K562 (cell line): Measurements from ENCODE around the gene CDSN. TPM values are rescaled to one million over a fixed set of nuclear protein-coding genes. Genes with fewer than 3 reads are reported as not detected.

Experiments used
- ATAC-seq: fragments of 200-7000 bp; cut with Tn5 transposase; 3 replicates; pipeline ENCODE4 v1.9.1; 2020; ENCODE audit warnings: moderate library complexity
- BruUV-seq: library from RNA; stranded (reverse); fragments of 400-500 nt; replicated peaks from 2 replicates; lab custom pipeline; 2021; lab: Mats Ljungman, UMichigan
- CTCF ChIA-PET: fragments of 300-600 bp; formaldehyde crosslinking; extraction: SDS; loops from one replicate; lab custom pipeline; 2021; ENCODE audit warnings: low intra/inter-chr PET ratio; lab: Yijun Ruan, JAX
- POLR2A ChIA-PET: fragments of 300-600, 350-650 bp; sonication (Branson Sonifier 250); formaldehyde crosslinking; extraction: SDS; loops from one replicate; lab custom pipeline; 2021; ENCODE audit warnings: antibody characterized with exemption, inconsistent platforms; lab: Yijun Ruan, JAX
- DNase-seq, 4 experiments: peaks; one replicate each; pipeline versions ENCODE4 v3.0.0 to v3.0.0-alpha.2; 2011 to 2018; ENCODE audit warnings: low spot score in 3 of 4, mixed read lengths in 3 of 4; ENCODE audit errors: extremely low read depth in 1 of 4
- FAIRE-seq: peaks from 2 replicates; lab custom pipeline; 2011; peaks lifted over from hg19 to GRCh38; lab: Jason Lieb, UNC
- H2AFZ ChIP-seq: 2 replicates; pipeline ENCODE4 v1.6.0; 2011; ENCODE audit warnings: low read depth, low read length, control low read depth, inconsistent platforms
- H3K27ac ChIP-seq: fragments of 200-600 bp; 3 replicates; pipeline ENCODE4 v1.8.0; 2011; ENCODE audit warnings: low read depth, mild to moderate bottlenecking, control low read depth, inconsistent platforms, low read length, moderate library complexity, mixed read lengths; ENCODE audit errors: extremely low read depth
- H3K27me3 ChIP-seq, 2 experiments: fragments of 300-600 bp in 1 of 2; 2 replicates in 1 of 2; 3 replicates in 1 of 2; pipeline versions ENCODE4 v1.6.0 to v1.8.0; 2011; ENCODE audit warnings: inconsistent platforms in 2 of 2, low read length in 2 of 2, mild to moderate bottlenecking in 1 of 2, mixed read lengths in 1 of 2, moderate library complexity in 1 of 2; ENCODE audit not compliant: control insufficient read depth in 2 of 2, insufficient read depth in 2 of 2
- H3K36me3 ChIP-seq: fragments of 300-600 bp; 3 replicates; pipeline ENCODE4 v1.8.0; 2011; ENCODE audit warnings: mild to moderate bottlenecking, low read length, inconsistent platforms; ENCODE audit not compliant: control insufficient read depth, insufficient read depth
- H3K4me1 ChIP-seq, 2 experiments: fragments of 200-600 bp in 1 of 2; replicated peaks in 1 of 2; 2 replicates in 1 of 2; 3 replicates in 1 of 2; pipeline versions ENCODE4 v1.5.1 to v1.8.0; 2011; ENCODE audit warnings: inconsistent platforms in 2 of 2, low read length in 2 of 2, mild to moderate bottlenecking in 1 of 2, mixed read lengths in 1 of 2, moderate library complexity in 1 of 2; ENCODE audit not compliant: control insufficient read depth in 2 of 2, insufficient read depth in 2 of 2
- H3K4me2 ChIP-seq: 2 replicates; pipeline ENCODE4 v1.6.1; 2011; ENCODE audit warnings: low read length, control low read depth, inconsistent platforms, mixed read lengths; ENCODE audit not compliant: insufficient read depth
- H3K4me3 ChIP-seq: fragments of 200-600 bp; sonication (generic), shearing (Covaris generic); 2 replicates; pipeline ENCODE4 v1.5.1; 2016; ENCODE audit warnings: control low read depth, inconsistent platforms
- H3K79me2 ChIP-seq: fragments of 200-600 bp; 3 replicates; pipeline ENCODE4 v1.8.0; 2011; ENCODE audit warnings: low read length, inconsistent platforms; ENCODE audit not compliant: control insufficient read depth, insufficient read depth
- H3K9ac ChIP-seq, 2 experiments: 2 replicates each; pipeline versions ENCODE4 v1.6.0 to v1.6.1; 2011; ENCODE audit warnings: low read depth in 2 of 2, low read length in 2 of 2, control low read depth in 1 of 2, inconsistent platforms in 1 of 2, mild to moderate bottlenecking in 1 of 2, mixed read lengths in 1 of 2; ENCODE audit not compliant: insufficient read depth in 1 of 2
- H3K9me1 ChIP-seq: one replicate; pipeline ENCODE4 v1.6.0; 2011; ENCODE audit warnings: inconsistent platforms, mild to moderate bottlenecking, low read length, moderate library complexity; ENCODE audit not compliant: control insufficient read depth, insufficient read depth
- H3K9me3 ChIP-seq: replicated peaks from 2 replicates; pipeline ENCODE4 v1.5.1; 2011; ENCODE audit warnings: low read depth, low read length, inconsistent platforms; ENCODE audit not compliant: control insufficient read depth, insufficient read depth
- H4K20me1 ChIP-seq: replicated peaks from 2 replicates; pipeline ENCODE4 v1.6.1; 2011; ENCODE audit warnings: low read length, inconsistent platforms, mixed read lengths; ENCODE audit not compliant: control insufficient read depth, insufficient read depth
- BCLAF1 ChIP-seq, 2 experiments: fragments of 450-650 bp in 1 of 2; IDR thresholded peaks; 2 replicates each; pipeline ENCODE4 v1.6.1; 2011 to 2017; ENCODE audit warnings: low read depth in 2 of 2, antibody characterized with exemption in 1 of 2, borderline replicate concordance in 1 of 2, low read length in 1 of 2, mild to moderate bottlenecking in 1 of 2, mixed read lengths in 1 of 2; ENCODE audit not compliant: control insufficient read depth in 1 of 2
- ELF4 ChIP-seq: fragments of 450-650 bp; formaldehyde crosslinking; IDR thresholded peaks from 2 replicates; pipeline ENCODE4 v1.4.0; 2022; ENCODE audit warnings: missing genetic modification characterization
- GATAD2A ChIP-seq: fragments of 450-650 bp; IDR thresholded peaks from 2 replicates; pipeline ENCODE4 v1.6.1; 2017
- KHSRP ChIP-seq: fragments of 450-650 bp; IDR thresholded peaks from 2 replicates; pipeline ENCODE4 v1.6.1; 2017
- KLF10 ChIP-seq: fragments of 250-450 bp; sonication (Bioruptor Pico); IDR thresholded peaks from 2 replicates; pipeline ENCODE4 v1.6.1; 2021; ENCODE audit warnings: matching md5 sums
- NELFE ChIP-seq: IDR thresholded peaks from 2 replicates; pipeline ENCODE4 v1.6.1; 2011; ENCODE audit warnings: mild to moderate bottlenecking; ENCODE audit not compliant: insufficient read depth, insufficient read length
- PHTF2 ChIP-seq: fragments of 250-450 bp; sonication (Bioruptor Pico); IDR thresholded peaks from 2 replicates; pipeline ENCODE4 v1.5.0; 2021; ENCODE audit warnings: mild to moderate bottlenecking
- TSC22D4 ChIP-seq: fragments of 450-650 bp; IDR thresholded peaks from 2 replicates; pipeline ENCODE4 v1.6.1; 2016; ENCODE audit warnings: missing genetic modification characterization, missing biosample characterization, control low read depth
- U2AF2 ChIP-seq: fragments of 200-400 bp; formaldehyde crosslinking; optimal IDR thresholded peaks from 2 replicates; pipeline ENCODE3; 2017; ENCODE audit warnings: low read depth, mild to moderate bottlenecking, low read length
- ZBTB1 ChIP-seq: sonication (generic); formaldehyde crosslinking; IDR thresholded peaks from 2 replicates; pipeline ENCODE4 v1.8.1; 2023; ENCODE audit warnings: missing genetic modification reagents, low read depth, mild to moderate bottlenecking, borderline replicate concordance
- ZNF274 ChIP-seq: IDR thresholded peaks from 2 replicates; pipeline ENCODE4 v1.6.1; 2011; ENCODE audit warnings: low read depth, mild to moderate bottlenecking, low read length, moderate library complexity, borderline replicate concordance
- ZNF41 ChIP-seq: fragments of 250-450 bp; sonication (Bioruptor Pico); conservative IDR thresholded peaks from 2 replicates; pipeline ENCODE4 v1.4.0; 2020; ENCODE audit warnings: mild to moderate bottlenecking
- whole genome bisulfite sequencing: fragments of 100-300 bp; shearing (Covaris generic); methylation state at CpG from one replicate; pipeline ENCODE4 v1.1.6; 2016; ENCODE audit warnings: low coverage, mixed read lengths; ENCODE audit not compliant: insufficient coverage; ENCODE audit errors: missing lambda C conversion rate; 5-methylcytosine and 5-hydroxymethylcytosine counted together
- in situ Hi-C: fragments of 300-500 bp; cut with MboI; formaldehyde crosslinking; loops from 4 replicates; pipeline ENCODE4 v1.15.0; 2018; ENCODE audit warnings: inconsistent platforms, mixed read lengths
- intact Hi-C: fragments of 100-400 bp; cut with micrococcal nuclease; formaldehyde crosslinking; loops from 2 replicates; pipeline ENCODE4 v1.14.2; 2022
- polyA plus RNA-seq, 8 experiments: library from polyadenylated mRNA; depleted of rRNA in 4 of 8; stranded (reverse) in 5 of 8; unstranded in 3 of 8; fragments of >200 nt; fragmentation: Nextera tagmentation in 2 of 8; fragmentation: Illumina TruSeq in 1 of 8; extraction: Ambion mirVana in 2 of 8; extraction: Trizol in 1 of 8; gene quantifications; 2 replicates each; pipeline versions ENCODE4 v1.2.1 to v1.2.3, GENCODE V29; 2011 to 2014; ENCODE audit warnings: inconsistent platforms in 1 of 8, missing spikeins in 1 of 8
- total RNA-seq, 7 experiments: library from RNA; depleted of rRNA in 6 of 7; stranded (reverse); fragments of >200 nt in 6 of 7; fragmentation: Illumina TruSeq in 2 of 7; extraction: Trizol in 2 of 7; gene quantifications; 2 replicates each; pipeline versions ENCODE4 v1.2.1 to v1.2.3, GENCODE V29; 2011 to 2021; ENCODE audit warnings: low replicate concordance in 1 of 7
- TF ChIP-seq, protein P1 (sequence below): sonication (generic); formaldehyde crosslinking; IDR thresholded peaks from 2 replicates; pipeline ENCODE4 v1.8.0; 2022; ENCODE audit warnings: mild to moderate bottlenecking, missing genetic modification reagents

CDSN gene
- total and polyA plus RNA-seq, 9 of the 15 experiments (the other 6 are each of a cell fraction or from before 2014, with no cell fraction given) = not detected

- 9% methylated on average over 7 of the region's 7 CpGs for WGBS
- CTCF ChIA-PET = interaction anchor here (0.7 to 2.4 kb wide), 9 partner anchors 18 to 605 kb away, joined by 3 to 16 read pairs (median 5); partner anchors contain the start of gene VARS2
- no peaks in the 10 kb centered on the region for H3K79me2 ChIP-seq
- peak; percentile 48 for FAIRE-seq
- no peaks in the 10 kb centered on the region for H3K36me3 ChIP-seq
- H3K9me1 ChIP-seq = no peaks in the 10 kb centered on the region
- no peak overlapping the region for H3K9ac ChIP-seq
- POLR2A ChIA-PET = interaction anchor here (0.6 to 1.4 kb wide), 14 partner anchors 16 to 1310 kb away, joined by 3 to 6 read pairs (median 3); partner anchors contain the start of gene IER3
- intact Hi-C loops (loop anchor here (1.0 to 5.0 kb wide), 7 partner anchors 172 to 605 kb away; no protein-coding TSS in a partner anchor), in situ Hi-C loops (loop anchor here (5.0 to 10.0 kb wide), 2 partner anchors 412 to 605 kb away; partner anchors contain the start of gene DHX16)
- no peak overlapping the region for H2AFZ ChIP-seq
- peak overlapping the region; percentile 4; the same call in 1 of the 2 replicates for H3K4me2 ChIP-seq
- H3K27ac ChIP-seq = no peak overlapping the region
- H3K27me3 ChIP-seq = no peaks in the 10 kb centered on the region; a peak in 1 of 5 replicates
- no peaks in the 10 kb centered on the region for H4K20me1 ChIP-seq
- no TSS peak for BruUV-seq
- H3K4me1 ChIP-seq = peaks cover 8 to 20% of the 10 kb centered on the region in 2 experiments
- no peaks in the 10 kb centered on the region for H3K9me3 ChIP-seq
- H3K4me3 ChIP-seq = no peak overlapping the region
- peak; percentile 7; the same call in 1 of the 3 replicates for ATAC-seq
- DNase-seq = peak in 2 of 4 experiments; percentile 42 to 47
- TF ChIP-seq BCLAF1 (IDR thresholded peaks at IDR 0.05; ENCODE audit: borderline replicate concordance in 1 of 2, control insufficient read depth in 1 of 2, low read depth in 2 of 2, low read length in 1 of 2) (no peak), ZNF41 (CRISPR knock-in tag) (no peak), KHSRP (no peak), GATAD2A (no peak), PHTF2 (CRISPR knock-in tag) (no peak), ELF4 (CRISPR knock-in tag) (no peak), ZBTB1 (CRISPR knock-in tag) (no peak), ZNF274 (no peak), KLF10 (CRISPR knock-in tag) (0 out of 2 replicates have a peak, but pooled peaks have one; percentile 48), NELFE (no peak), TSC22D4 (tag) (no peak), U2AF2 (no peak)
- TF ChIP-seq, protein P1, sequence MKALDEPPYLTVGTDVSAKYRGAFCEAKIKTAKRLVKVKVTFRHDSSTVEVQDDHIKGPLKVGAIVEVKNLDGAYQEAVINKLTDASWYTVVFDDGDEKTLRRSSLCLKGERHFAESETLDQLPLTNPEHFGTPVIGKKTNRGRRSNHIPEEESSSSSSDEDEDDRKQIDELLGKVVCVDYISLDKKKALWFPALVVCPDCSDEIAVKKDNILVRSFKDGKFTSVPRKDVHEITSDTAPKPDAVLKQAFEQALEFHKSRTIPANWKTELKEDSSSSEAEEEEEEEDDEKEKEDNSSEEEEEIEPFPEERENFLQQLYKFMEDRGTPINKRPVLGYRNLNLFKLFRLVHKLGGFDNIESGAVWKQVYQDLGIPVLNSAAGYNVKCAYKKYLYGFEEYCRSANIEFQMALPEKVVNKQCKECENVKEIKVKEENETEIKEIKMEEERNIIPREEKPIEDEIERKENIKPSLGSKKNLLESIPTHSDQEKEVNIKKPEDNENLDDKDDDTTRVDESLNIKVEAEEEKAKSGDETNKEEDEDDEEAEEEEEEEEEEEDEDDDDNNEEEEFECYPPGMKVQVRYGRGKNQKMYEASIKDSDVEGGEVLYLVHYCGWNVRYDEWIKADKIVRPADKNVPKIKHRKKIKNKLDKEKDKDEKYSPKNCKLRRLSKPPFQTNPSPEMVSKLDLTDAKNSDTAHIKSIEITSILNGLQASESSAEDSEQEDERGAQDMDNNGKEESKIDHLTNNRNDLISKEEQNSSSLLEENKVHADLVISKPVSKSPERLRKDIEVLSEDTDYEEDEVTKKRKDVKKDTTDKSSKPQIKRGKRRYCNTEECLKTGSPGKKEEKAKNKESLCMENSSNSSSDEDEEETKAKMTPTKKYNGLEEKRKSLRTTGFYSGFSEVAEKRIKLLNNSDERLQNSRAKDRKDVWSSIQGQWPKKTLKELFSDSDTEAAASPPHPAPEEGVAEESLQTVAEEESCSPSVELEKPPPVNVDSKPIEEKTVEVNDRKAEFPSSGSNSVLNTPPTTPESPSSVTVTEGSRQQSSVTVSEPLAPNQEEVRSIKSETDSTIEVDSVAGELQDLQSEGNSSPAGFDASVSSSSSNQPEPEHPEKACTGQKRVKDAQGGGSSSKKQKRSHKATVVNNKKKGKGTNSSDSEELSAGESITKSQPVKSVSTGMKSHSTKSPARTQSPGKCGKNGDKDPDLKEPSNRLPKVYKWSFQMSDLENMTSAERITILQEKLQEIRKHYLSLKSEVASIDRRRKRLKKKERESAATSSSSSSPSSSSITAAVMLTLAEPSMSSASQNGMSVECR (CRISPR knock-in tag) = no peak
Measured at GRCh38 chr6:31086788-31087440, 33.3 kb downstream of the CDSN start.
